B cell (primary cell): ENCODE measurements around the gene PPP1R15A. TPM values are rescaled to one million over a fixed set of nuclear protein-coding genes. Genes with fewer than 3 reads are reported as not detected.

Source experiments
- ATAC-seq: fragments of 200-7000 bp; cut with Tn5 transposase; one replicate; pipeline ENCODE4 v1.10.0; 2021; ENCODE audit warnings: low read depth, mild to moderate bottlenecking, moderate number of reproducible peaks, moderate library complexity
- CTCF ChIA-PET: fragments of 350-600 bp; sonication (Branson Sonifier 250); formaldehyde crosslinking; loops from one replicate; lab custom pipeline; 2021; ENCODE audit warnings: antibody characterized with exemption, inconsistent platforms; lab: Charles Lee
- POLR2A ChIA-PET: fragments of 350-600 bp; sonication (Branson Sonifier 250); formaldehyde crosslinking; loops from one replicate; lab custom pipeline; 2021; ENCODE audit warnings: antibody characterized with exemption; lab: Charles Lee
- DNase-seq: peaks from one replicate; pipeline ENCODE4 v3.0.0; 2013
- H2AFZ ChIP-seq: 2 replicates; pipeline ENCODE4 v1.6.1; 2012; ENCODE audit warnings: mild to moderate bottlenecking, low read depth, low read length; ENCODE audit not compliant: insufficient read depth, poor library complexity, severe bottlenecking
- H3K27ac ChIP-seq, 2 donors: 1 replicate in 1 of 2; 2 replicates in 1 of 2; pipeline ENCODE4 v1.5.1; 2012 to 2013; ENCODE audit warnings: low read length in 2 of 2, mild to moderate bottlenecking in 2 of 2, moderate library complexity in 1 of 2
- H3K27me3 ChIP-seq, 4 experiments: fragments of 200-600 bp in 1 of 4; sonication (generic) in 1 of 4; replicated peaks in 1 of 4; 1 replicate in 2 of 4; 2 replicates in 2 of 4; pipeline versions ENCODE4 v1.6.1 to v1.7.0; 2013 to 2016; ENCODE audit warnings: low read length in 3 of 4, mild to moderate bottlenecking in 2 of 4, mixed read lengths in 1 of 4, moderate library complexity in 1 of 4; ENCODE audit not compliant: insufficient read depth in 4 of 4, control insufficient read depth in 3 of 4; ENCODE audit errors: control extremely low read depth in 1 of 4
- H3K36me3 ChIP-seq, 2 experiments: replicated peaks in 1 of 2; 1 replicate in 1 of 2; 2 replicates in 1 of 2; pipeline versions ENCODE4 v1.6.1 to v1.7.1; 2013; ENCODE audit warnings: low read length in 1 of 2; ENCODE audit not compliant: insufficient read depth in 2 of 2, control insufficient read depth in 1 of 2; ENCODE audit errors: control extremely low read depth in 1 of 2, extremely low read depth in 1 of 2
- H3K4me1 ChIP-seq, 2 donors: fragments of 200-600 bp in 1 of 2; sonication (generic) in 1 of 2; 1 replicate in 1 of 2; 2 replicates in 1 of 2; pipeline versions ENCODE4 v1.5.1 to v1.6.1; 2013 to 2017; ENCODE audit warnings: low read length in 2 of 2; ENCODE audit not compliant: control insufficient read depth in 2 of 2, insufficient read depth in 2 of 2
- H3K4me2 ChIP-seq: replicated peaks from 2 replicates; pipeline ENCODE3; 2012; ENCODE audit warnings: mild to moderate bottlenecking, low read depth, low read length; ENCODE audit not compliant: poor library complexity, severe bottlenecking
- H3K4me3 ChIP-seq, 5 experiments: fragments of 200-600 bp in 1 of 5; sonication (generic) in 1 of 5; 1 replicate in 3 of 5; 2 replicates in 2 of 5; pipeline versions ENCODE4 v1.5.1 to v1.7.0; 2011 to 2016; ENCODE audit warnings: low read length in 4 of 5, mild to moderate bottlenecking in 4 of 5, low read depth in 2 of 5, control low read depth in 1 of 5, moderate library complexity in 1 of 5; ENCODE audit not compliant: insufficient read depth in 1 of 5; ENCODE audit errors: control extremely low read depth in 1 of 5, extremely low read depth in 1 of 5
- H3K79me2 ChIP-seq: fragments of 200-600 bp; sonication (generic); one replicate; pipeline ENCODE4 v1.6.0; 2016; ENCODE audit warnings: low read length; ENCODE audit not compliant: control insufficient read depth, insufficient read depth
- H3K9ac ChIP-seq: fragments of 200-600 bp; sonication (generic); 2 replicates; pipeline ENCODE4 v1.6.1; 2017; ENCODE audit warnings: mild to moderate bottlenecking, low read length, moderate library complexity
- H3K9me3 ChIP-seq, 3 donors: one replicate each; pipeline versions ENCODE4 v1.6.1 to v1.7.1; 2013; ENCODE audit warnings: low read length in 2 of 3; ENCODE audit not compliant: control insufficient read depth in 2 of 3, insufficient read depth in 1 of 3; ENCODE audit errors: control extremely low read depth in 1 of 3
- H4K20me1 ChIP-seq: 2 replicates; pipeline ENCODE4 v1.6.0; 2012; ENCODE audit warnings: mild to moderate bottlenecking, low read length; ENCODE audit not compliant: insufficient read depth, control insufficient read depth, poor library complexity, severe bottlenecking
- H3K27ac Mint-ChIP-seq: one replicate; pipeline ENCODE4 v1.8.0; 2021; ENCODE audit warnings: mixed read lengths
- H3K27me3 Mint-ChIP-seq: one replicate; pipeline ENCODE4 v1.8.0; 2021; ENCODE audit warnings: mixed read lengths
- H3K4me1 Mint-ChIP-seq: one replicate; pipeline ENCODE4 v1.8.0; 2021; ENCODE audit warnings: mixed read lengths
- H3K4me3 Mint-ChIP-seq: one replicate; pipeline ENCODE4 v1.8.0; 2021; ENCODE audit warnings: mixed read lengths
- H3K9me3 Mint-ChIP-seq: one replicate; pipeline ENCODE4 v1.8.0; 2022; ENCODE audit warnings: mixed read lengths; ENCODE audit not compliant: insufficient read depth
- CTCF ChIP-seq: fragments of 200-600 bp; IDR thresholded peaks from one replicate; pipeline ENCODE4 v1.8.0; 2022; ENCODE audit warnings: antibody characterized with exemption, mild to moderate bottlenecking
- EZH2 ChIP-seq: IDR thresholded peaks from 2 replicates; pipeline ENCODE4 v1.6.1; 2012; ENCODE audit warnings: borderline replicate concordance, low read depth, mild to moderate bottlenecking, moderate library complexity, low read length; ENCODE audit not compliant: insufficient read depth, poor library complexity, severe bottlenecking
- WGBS: methylation state at CpG from one replicate; pipeline ENCODE4 v1.1.5; 2013; ENCODE audit warnings: missing lambda C conversion rate; ENCODE audit not compliant: insufficient coverage; 5-methylcytosine and 5-hydroxymethylcytosine counted together
- intact Hi-C: fragments of 100-400 bp; cut with micrococcal nuclease; formaldehyde crosslinking; loops from one replicate; pipeline ENCODE4 v1.10.0; 2022
- polyA plus RNA-seq: library from polyadenylated mRNA; depleted of rRNA; stranded (reverse); fragments of >200 nt; gene quantifications from 2 replicates; pipeline ENCODE4 v1.2.3, GENCODE V29; 2012
- total RNA-seq, 2 donors: library from RNA; stranded (reverse); fragments of 120-200 nt in 1 of 2; gene quantifications; 1 replicate in 1 of 2; 2 replicates in 1 of 2; pipeline versions ENCODE4 v1.2.3 to v1.2.4, GENCODE V29; 2013 to 2022

The PPP1R15A gene
- total and polyA plus RNA-seq, 2 donors (not counting 1 experiment from before 2014, with no cell fraction given): 122 to 1,029 TPM

GRCh38 chr19:48914181-48914580 lies 42.0 kb downstream of the PPP1R15A start:
- peaks cover 9 to 11% of the 10 kb centered on the region in 2 donors for H3K4me1 ChIP-seq
- DNase-seq (no peak), ATAC-seq (no peak)
- WGBS: 99% methylated on average over 7 of the region's 8 CpGs
- CTCF ChIA-PET: no interaction called here
- no peak overlapping the region for H3K4me3 ChIP-seq
- H3K27me3 Mint-ChIP-seq: no peaks in the 10 kb centered on the region
- H3K9ac ChIP-seq: no peak overlapping the region
- no peaks in the 10 kb centered on the region for H3K79me2 ChIP-seq
- H3K4me2 ChIP-seq: no peak overlapping the region
- no peaks in the 10 kb centered on the region for H3K27me3 ChIP-seq
- POLR2A ChIA-PET: no interaction called here
- no peak for TF ChIP-seq CTCF
- TF ChIP-seq EZH2: no peak
- H3K9me3 Mint-ChIP-seq: no peaks in the 10 kb centered on the region
- intact Hi-C loops: no loop called here
- H3K4me1 Mint-ChIP-seq: peaks cover 15% of the 10 kb centered on the region
- H3K27ac Mint-ChIP-seq: no peak overlapping the region
- no peak overlapping the region for H3K4me3 Mint-ChIP-seq
- H4K20me1 ChIP-seq: no peaks in the 10 kb centered on the region
- no peak overlapping the region for H3K27ac ChIP-seq
- peaks cover 0 to 7% (median 0%) of the 10 kb centered on the region in 3 donors for H3K9me3 ChIP-seq
- peaks cover 6 to 50% of the 10 kb centered on the region in 2 experiments for H3K36me3 ChIP-seq
- H2AFZ ChIP-seq: no peak overlapping the region

- no peak overlapping the region for H3K9ac ChIP-seq
- TF ChIP-seq EZH2: no peak
- no peak overlapping the region for H3K27ac ChIP-seq
- Mint-ChIP-seq H3K27me3 (no peaks in the 10 kb centered on the region), H3K9me3 (no peaks in the 10 kb centered on the region), H3K4me1 (peaks cover 11% of the 10 kb centered on the region), H3K27ac (no peak overlapping the region), H3K4me3 (no peak overlapping the region)
- no peak for DNase-seq
- peaks cover 5 to 6% of the 10 kb centered on the region in 2 donors for H3K4me1 ChIP-seq
- H3K4me3 ChIP-seq: no peak overlapping the region
- WGBS: 80% methylated on average over 2 of the region's 8 CpGs
- H3K36me3 ChIP-seq: peaks cover 4 to 42% of the 10 kb centered on the region in 2 experiments
- POLR2A ChIA-PET: interaction anchor here (0.7 kb wide), 3 partner anchors 9 to 77 kb away, joined by 3 to 4 read pairs (median 4); no protein-coding TSS in a partner anchor
- H4K20me1 ChIP-seq: no peaks in the 10 kb centered on the region
- no peak for ATAC-seq
- intact Hi-C loops: no loop called here
- CTCF ChIA-PET: no interaction called here
- no peaks in the 10 kb centered on the region for H3K27me3 ChIP-seq
- H2AFZ ChIP-seq: no peak overlapping the region
- H3K79me2 ChIP-seq: no peaks in the 10 kb centered on the region
- H3K4me2 ChIP-seq: no peak overlapping the region
- peaks cover 0 to 7% (median 0%) of the 10 kb centered on the region in 3 donors for H3K9me3 ChIP-seq
Observed at GRCh38 chr19:48915757-48916156, 43.5 kb downstream of the PPP1R15A start.
